ENCODE measurements around the gene DDA1.

GRCh38 chr19:17330262-17331044, 21.1 kb downstream of the DDA1 start:
- TF ChIP-seq CTCF (IDR thresholded peaks at IDR 0.05) = no peak
- TF ChIP-seq POLR2A (IDR thresholded peaks at IDR 0.05) = no peak
